BLaER1 treated with 17β-estradiol and CSF1 and Interleukin-3, amounts not matched to agents 10 nM and 100 nM (cell line): ENCODE results near the gene ENTPD8.

Source experiments
- H3K27ac ChIP-seq, 11 experiments: shearing (Covaris generic); formaldehyde crosslinking; 2 replicates each; pipeline ENCODE4 v1.8.1; 2022
- H3K27me3 ChIP-seq, 11 experiments: shearing (Covaris generic); formaldehyde crosslinking; 2 replicates each; pipeline ENCODE4 v1.8.1; 2022
- H3K36me3 ChIP-seq, 11 experiments: shearing (Covaris generic); formaldehyde crosslinking; 2 replicates each; pipeline ENCODE4 v1.8.1; 2022
- H3K4me1 ChIP-seq, 10 experiments: shearing (Covaris generic); formaldehyde crosslinking; 2 replicates each; pipeline ENCODE4 v1.8.1; 2022
- H3K4me2 ChIP-seq, 11 experiments: shearing (Covaris generic); formaldehyde crosslinking; 2 replicates each; pipeline ENCODE4 v1.8.1; 2022
- H3K4me3 ChIP-seq, 10 experiments: shearing (Covaris generic); formaldehyde crosslinking; 2 replicates each; pipeline ENCODE4 v1.8.1; 2022
- H3K9ac ChIP-seq, 11 experiments: shearing (Covaris generic); formaldehyde crosslinking; 2 replicates each; pipeline ENCODE4 v1.8.1; 2022
- H3K9me3 ChIP-seq, 11 experiments: shearing (Covaris generic); formaldehyde crosslinking; replicated peaks in 1 of 11; 2 replicates each; pipeline ENCODE4 v1.8.1; 2022
- H4K20me1 ChIP-seq, 11 experiments: shearing (Covaris generic); formaldehyde crosslinking; 2 replicates each; pipeline ENCODE4 v1.8.1; 2022
- Cebpa-rat ChIP-seq, 11 experiments: shearing (Covaris generic); IDR thresholded peaks; 2 replicates each; pipeline ENCODE4 v1.8.1; 2022

The ENTPD8 gene

DNA sequence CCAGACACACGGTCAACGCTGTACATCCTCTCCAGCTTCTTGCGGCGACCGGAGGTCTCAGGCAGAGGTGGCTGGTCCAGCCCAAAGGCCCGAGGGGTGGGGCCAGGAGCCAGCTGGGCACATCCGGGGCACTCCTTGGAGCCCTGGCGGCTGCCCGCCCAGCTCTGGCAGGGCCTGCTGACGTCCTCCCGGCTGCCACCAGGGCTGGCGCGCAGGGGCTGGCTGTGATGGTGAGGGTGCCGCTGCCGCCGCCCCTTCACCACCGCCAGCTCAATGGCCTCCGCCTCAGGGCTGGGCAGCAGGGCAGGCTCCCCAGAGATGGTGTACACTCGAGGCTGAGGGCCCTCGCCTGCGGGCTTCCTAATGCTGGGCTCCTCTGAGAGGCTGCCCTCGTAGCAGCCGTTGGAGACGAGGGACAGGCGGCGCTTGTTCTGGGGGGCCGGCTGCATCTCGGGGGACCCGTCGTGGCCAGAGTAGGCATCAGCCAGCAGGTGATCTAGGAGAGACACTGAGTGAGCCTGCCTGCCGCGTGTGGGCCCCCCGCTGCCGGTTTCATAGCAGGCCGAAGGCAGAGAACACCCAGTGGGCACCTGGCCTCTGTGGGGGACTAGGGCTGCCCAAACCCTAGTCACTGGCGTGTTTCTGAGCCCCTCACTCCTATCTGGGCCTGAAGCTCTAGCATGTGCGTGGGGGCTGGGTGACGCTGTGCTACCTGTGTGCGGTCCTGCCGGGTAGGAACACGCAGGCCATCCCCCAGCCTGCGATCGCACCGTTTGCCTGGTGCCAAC is 16.4 kb upstream of the ENTPD8 start:
- peak overlapping the region; percentile 69 to 85 (median 80) for H3K4me3 ChIP-seq
- H3K4me1 ChIP-seq, result peaks cover 75 to 92% (median 91%) of the 10 kb centered on the region in 10 experiments
- H3K27ac ChIP-seq, result peak overlapping the region in 3 of 11 experiments; percentile 71 to 80 (median 78); a peak in 5 of 22 replicates
- H3K36me3 ChIP-seq, result peaks cover 0 to 39% (median 21%) of the 10 kb centered on the region in 11 experiments; a peak in 15 of 22 replicates
- H3K9ac ChIP-seq, result peak overlapping the region; percentile 77 to 90 (median 86); a peak in 21 of 22 replicates
- H4K20me1 ChIP-seq, result peaks cover 0 to 70% (median 54%) of the 10 kb centered on the region in 11 experiments; a peak in 19 of 22 replicates
- H3K27me3 ChIP-seq, result peaks cover 0 to 11% (median 8%) of the 10 kb centered on the region in 11 experiments; a peak in 14 of 22 replicates
- peak overlapping the region; percentile 97 to 100 (median 100) for H3K4me2 ChIP-seq
- 0 out of 22 replicates have a peak, but pooled peaks cover 0 to 5% (median 0%) of the 10 kb centered on the region in 11 experiments for H3K9me3 ChIP-seq
- TF ChIP-seq Cebpa-rat (IDR thresholded peaks at IDR 0.05), result no peak

DNA sequence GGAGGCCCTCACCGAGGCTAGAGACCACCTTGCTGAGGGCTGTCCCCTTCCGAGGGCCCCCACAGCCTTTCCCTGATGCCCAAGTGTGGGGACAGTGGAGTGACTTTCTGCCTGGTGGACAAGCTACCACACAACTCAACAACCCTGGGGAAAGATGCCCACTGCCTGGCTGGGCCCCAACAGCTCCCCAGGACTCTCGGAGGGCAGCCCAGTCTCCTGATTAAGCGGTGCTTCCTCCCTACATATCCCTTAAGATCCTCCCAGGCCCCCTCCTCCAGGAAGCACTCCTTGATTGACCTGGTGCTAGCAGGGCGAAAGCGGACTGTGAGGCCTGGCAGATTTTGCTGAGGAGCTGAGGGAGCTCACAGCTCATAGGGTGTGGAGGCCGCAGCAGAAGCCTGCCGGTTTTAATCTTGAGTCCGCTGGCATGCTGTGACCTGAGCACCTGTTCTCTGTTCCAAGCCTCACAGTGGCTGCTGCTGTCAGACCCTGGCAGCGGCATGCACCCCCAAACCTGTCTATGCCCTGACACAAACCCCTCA is 15.8 kb upstream of the ENTPD8 start:
- TF ChIP-seq Cebpa-rat (IDR thresholded peaks at IDR 0.05), result no peak
- peaks cover 0 to 5% (median 2%) of the 10 kb centered on the region in 11 experiments; a peak in 11 of 22 replicates for H3K27me3 ChIP-seq
- H4K20me1 ChIP-seq, result peaks cover 0 to 70% (median 57%) of the 10 kb centered on the region in 11 experiments; a peak in 19 of 22 replicates
- H3K27ac ChIP-seq, result no peak overlapping the region
- peak overlapping the region in 9 of 11 experiments; percentile 60 to 90 (median 86); a peak in 12 of 22 replicates for H3K9ac ChIP-seq
- peaks cover 71 to 92% (median 91%) of the 10 kb centered on the region in 10 experiments for H3K4me1 ChIP-seq
- H3K36me3 ChIP-seq, result peaks cover 0 to 40% (median 21%) of the 10 kb centered on the region in 11 experiments; a peak in 15 of 22 replicates
- H3K9me3 ChIP-seq, result 0 out of 22 replicates have a peak, but pooled peaks cover 0 to 2% (median 0%) of the 10 kb centered on the region in 11 experiments
- peak overlapping the region; percentile 97 to 100 (median 100) for H3K4me2 ChIP-seq
- H3K4me3 ChIP-seq, result peak overlapping the region in 3 of 10 experiments; percentile 82 to 85 (median 84); a peak in 3 of 20 replicates

DNA sequence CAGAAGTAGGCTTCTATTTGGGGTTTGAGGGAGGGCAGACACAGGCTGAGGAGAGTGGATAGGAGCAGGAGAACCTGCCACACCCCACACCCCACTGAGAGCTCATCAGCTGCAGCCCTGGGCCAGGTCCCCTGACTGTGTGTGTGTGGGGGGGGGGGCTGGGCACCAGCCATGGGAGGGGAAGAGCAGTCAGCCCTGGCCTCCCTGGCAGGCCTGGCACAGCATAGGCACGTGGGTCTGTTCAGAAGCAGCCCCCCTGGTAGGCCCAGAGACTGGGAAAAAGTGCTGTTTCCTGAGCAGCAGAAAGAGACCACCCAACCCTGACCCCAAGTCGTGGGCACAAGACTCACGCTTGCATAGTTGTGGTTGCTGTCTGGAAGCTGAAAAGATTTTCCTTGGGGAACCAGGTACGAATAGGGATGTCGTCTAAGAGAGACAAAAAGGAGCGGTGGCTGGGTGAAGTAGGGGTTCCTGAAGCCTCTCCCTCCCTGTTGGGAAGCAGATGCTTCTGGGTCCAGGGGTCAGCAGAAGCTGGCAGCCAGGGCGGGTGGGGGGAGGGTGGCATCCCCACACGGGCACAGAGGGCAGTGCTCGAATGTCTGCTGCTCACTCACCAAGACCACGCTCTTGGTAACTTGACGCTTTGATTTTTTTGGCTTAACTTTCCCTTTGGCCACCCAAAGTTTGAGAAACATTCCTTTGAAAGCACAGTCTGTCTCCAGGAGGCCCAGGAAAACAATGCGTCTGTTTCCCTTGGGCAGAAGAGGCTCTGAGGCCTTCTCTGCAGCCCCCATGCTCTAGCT is 15.1 kb upstream of the ENTPD8 start:
- peak overlapping the region in 9 of 11 experiments; percentile 22 to 88 (median 55); a peak in 12 of 22 replicates for H3K9ac ChIP-seq
- H3K27ac ChIP-seq, result no peak overlapping the region
- H3K27me3 ChIP-seq, result no peaks in the 10 kb centered on the region
- H3K9me3 ChIP-seq, result no peaks in the 10 kb centered on the region
- TF ChIP-seq Cebpa-rat (IDR thresholded peaks at IDR 0.05), result no peak
- peaks cover 66 to 91% (median 89%) of the 10 kb centered on the region in 10 experiments for H3K4me1 ChIP-seq
- peaks cover 0 to 40% (median 21%) of the 10 kb centered on the region in 11 experiments; a peak in 15 of 22 replicates for H3K36me3 ChIP-seq
- 0 out of 20 replicates have a peak overlapping the region, but pooled peaks of 1 of the 10 experiments have one; percentile 84 for H3K4me3 ChIP-seq
- H4K20me1 ChIP-seq, result peaks cover 0 to 71% (median 57%) of the 10 kb centered on the region in 11 experiments; a peak in 19 of 22 replicates
- peak overlapping the region; percentile 97 to 100 (median 100) for H3K4me2 ChIP-seq

DNA sequence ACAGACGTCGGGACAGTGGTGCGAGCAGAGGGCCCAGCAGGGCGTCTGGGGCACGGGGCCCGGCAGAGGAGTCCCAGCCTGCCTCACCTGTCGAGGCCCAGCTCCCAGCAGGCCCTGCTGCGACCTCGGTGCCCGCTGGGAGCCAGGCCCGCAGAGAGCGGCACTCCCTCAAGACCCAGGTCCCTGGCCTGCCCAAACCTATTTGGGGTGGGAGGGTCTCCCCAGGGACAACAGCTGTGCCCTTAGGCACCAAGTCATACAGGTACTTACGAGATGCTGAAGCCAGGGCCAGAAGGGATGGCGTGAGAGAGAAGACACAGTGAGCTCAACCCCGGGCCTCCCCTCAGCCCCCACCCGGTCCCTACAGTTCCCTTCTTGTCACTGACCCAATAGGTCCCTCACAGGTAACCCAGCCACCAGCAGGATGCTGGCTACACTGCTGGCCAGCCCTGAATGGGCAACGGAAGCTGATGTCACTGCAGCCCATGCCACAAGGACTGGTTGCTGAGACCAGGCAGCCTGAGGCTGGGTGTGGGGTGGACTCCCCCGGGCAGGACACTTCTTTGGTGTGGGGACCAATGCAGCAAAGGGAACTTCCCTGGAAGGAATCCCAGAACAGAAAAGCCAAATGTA is 14.3 kb upstream of the ENTPD8 start:
- H3K27ac ChIP-seq, result peak overlapping the region in 1 of 11 experiments; percentile 36; a peak in 1 of 22 replicates
- H3K9ac ChIP-seq, result peak overlapping the region in 7 of 11 experiments; percentile 23 to 87 (median 42); a peak in 8 of 22 replicates
- H3K36me3 ChIP-seq, result peaks cover 0 to 40% (median 21%) of the 10 kb centered on the region in 11 experiments; a peak in 15 of 22 replicates

DNA sequence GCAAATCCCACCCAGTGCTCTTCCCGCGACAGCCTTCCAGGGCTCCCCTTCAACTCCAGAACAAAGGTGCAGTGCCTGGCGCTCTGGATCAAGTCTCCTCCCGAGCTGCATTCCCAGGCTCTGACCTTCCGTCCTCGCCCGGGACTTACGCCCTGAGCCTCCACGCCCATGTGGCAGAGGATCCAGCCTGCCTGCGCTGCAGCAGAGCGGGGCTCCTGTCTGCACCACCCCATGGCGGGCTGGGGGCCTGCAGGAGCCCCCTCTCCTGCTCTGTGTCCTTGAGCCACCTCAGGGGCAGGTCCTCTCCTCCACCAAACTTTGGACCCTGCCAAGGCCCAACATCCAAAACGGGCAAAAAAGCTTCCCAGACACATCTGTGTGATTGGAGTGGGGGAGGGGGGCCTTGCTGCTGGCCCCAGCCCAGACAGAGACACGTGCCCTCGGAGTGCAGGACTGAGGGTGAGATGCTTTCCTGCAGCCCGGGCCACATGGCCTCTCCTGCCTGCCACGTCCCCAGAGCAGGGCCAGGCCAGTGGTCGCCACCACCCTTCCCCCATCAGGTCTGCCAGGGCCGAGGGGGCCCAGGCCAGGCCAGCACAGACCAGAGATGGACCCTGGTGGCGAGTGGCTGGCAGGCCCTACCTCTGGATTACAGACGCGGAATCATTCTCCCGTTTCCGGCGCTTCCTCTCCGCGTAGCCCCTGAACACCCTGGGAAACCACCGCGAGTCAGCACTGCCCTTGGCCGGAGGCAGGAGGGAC is 13.6 kb upstream of the ENTPD8 start:
- Histone ChIP-seq H3K27me3 (no peaks in the 10 kb centered on the region), H3K9ac (peak overlapping the region in 10 of 11 experiments; percentile 23 to 61 (median 48); a peak in 14 of 22 replicates), H3K9me3 (no peaks in the 10 kb centered on the region), H3K4me2 (peak overlapping the region; percentile 97 to 100 (median 100)), H3K4me1 (peaks cover 67 to 88% (median 82%) of the 10 kb centered on the region in 10 experiments), H3K27ac (peak overlapping the region in 9 of 11 experiments; percentile 15 to 62 (median 42); a peak in 11 of 22 replicates), H3K4me3 (peak overlapping the region; percentile 29 to 64 (median 50); a peak in 19 of 20 replicates), H4K20me1 (peaks cover 0 to 72% (median 62%) of the 10 kb centered on the region in 11 experiments; a peak in 19 of 22 replicates), H3K36me3 (peaks cover 0 to 43% (median 23%) of the 10 kb centered on the region in 11 experiments; a peak in 15 of 22 replicates)
- no peak for TF ChIP-seq Cebpa-rat (IDR thresholded peaks at IDR 0.05)

More for the DNA sequence above, 14.3 kb upstream of the ENTPD8 start:
- peak overlapping the region in 1 of 10 experiments; percentile 7; a peak in 3 of 20 replicates for H3K4me3 ChIP-seq
- peaks cover 66 to 88% (median 83%) of the 10 kb centered on the region in 10 experiments for H3K4me1 ChIP-seq
- no peaks in the 10 kb centered on the region for H3K9me3 ChIP-seq
- H3K27me3 ChIP-seq, result no peaks in the 10 kb centered on the region
- peaks cover 0 to 69% (median 57%) of the 10 kb centered on the region in 11 experiments; a peak in 19 of 22 replicates for H4K20me1 ChIP-seq
- no peak for TF ChIP-seq Cebpa-rat (IDR thresholded peaks at IDR 0.05)
- H3K4me2 ChIP-seq, result peak overlapping the region; percentile 97 to 100 (median 100)

DNA sequence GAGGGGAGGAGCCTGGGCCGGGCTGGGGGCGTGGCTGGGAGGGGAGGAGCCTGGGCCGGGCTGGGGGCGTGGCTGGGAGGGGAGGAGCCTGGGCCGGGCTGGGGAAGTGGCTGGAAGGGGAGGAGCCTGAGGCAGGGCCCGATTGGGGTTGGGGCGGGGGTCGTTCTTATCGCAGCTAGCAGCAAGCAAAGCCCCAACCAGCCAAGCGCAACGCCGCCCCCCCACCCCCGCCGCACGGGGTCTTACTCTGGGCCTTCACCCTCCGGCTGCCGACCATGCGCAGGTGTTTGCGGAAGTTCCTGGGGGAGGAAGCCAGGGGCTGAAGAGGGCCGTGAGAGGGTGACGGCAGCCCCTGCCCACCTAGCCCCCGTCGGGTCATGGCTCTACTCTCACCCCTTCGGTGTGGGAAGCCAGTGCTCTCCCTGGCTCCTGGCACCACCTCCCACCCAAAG is 13.0 kb upstream of the ENTPD8 start:
- Histone ChIP-seq H3K27ac (peak overlapping the region in 9 of 11 experiments; percentile 15 to 62 (median 42); a peak in 12 of 22 replicates), H3K9ac (peak overlapping the region in 10 of 11 experiments; percentile 23 to 61 (median 48); a peak in 13 of 22 replicates), H3K9me3 (no peaks in the 10 kb centered on the region), H3K27me3 (no peaks in the 10 kb centered on the region), H3K4me3 (peak overlapping the region; percentile 29 to 64 (median 50); a peak in 19 of 20 replicates), H3K36me3 (peaks cover 4 to 49% (median 29%) of the 10 kb centered on the region in 11 experiments; a peak in 17 of 22 replicates), H4K20me1 (peaks cover 0 to 78% (median 67%) of the 10 kb centered on the region in 11 experiments; a peak in 19 of 22 replicates), H3K4me2 (peak overlapping the region; percentile 97 to 100 (median 100)), H3K4me1 (peaks cover 69 to 88% (median 83%) of the 10 kb centered on the region in 10 experiments)
- TF ChIP-seq Cebpa-rat (IDR thresholded peaks at IDR 0.05), result no peak
